Stimulated activated CD8-positive, alpha-beta memory T cell treated with anti-CD3 and anti-CD28 coated beads, Interleukin-15, amount 100 ng/mL, for 48 hours (primary cell): ENCODE data around the gene PRRT3.
"Not testable (repeated sequence)": the region's sequence is repeated elsewhere in the genome, so short reads cannot be mapped to it uniquely, and the experiment has no call there.

Experiments used
- DNase-seq, 2 donors: peaks; one replicate each; pipeline ENCODE4 v3.0.0-alpha.2; 2020; ENCODE audit warnings: low read depth in 2 of 2

PRRT3 gene

GRCh38 chr3:9947025-9947995, 4.9 kb downstream of the PRRT3 start:
- DNase-seq: no peak

GRCh38 chr3:9946112-9947024, 5.8 kb downstream of the PRRT3 start:
- peak; percentile 72 to 83 for DNase-seq

GRCh38 chr3:9945358-9945757, 6.8 kb downstream of the PRRT3 start:
- no peak for DNase-seq

GRCh38 chr3:9944271-9944670, 7.9 kb downstream of the PRRT3 start:
- no peak for DNase-seq

GRCh38 chr3:9942934-9943690, 9.1 kb downstream of the PRRT3 start:
- DNase-seq: no peak

- DNase-seq: no peak
Measured at GRCh38 chr3:9942164-9942563, 10.0 kb downstream of the PRRT3 start.

GRCh38 chr3:9940746-9941145, 11.5 kb downstream of the PRRT3 start:
- no peak for DNase-seq

- not testable (repeated sequence) for DNase-seq
Measured at GRCh38 chr3:9939906-9940305, 12.3 kb downstream of the PRRT3 start.

GRCh38 chr3:9938966-9939365, 13.2 kb downstream of the PRRT3 start:
- no peak for DNase-seq

GRCh38 chr3:9937486-9938238, 14.5 kb downstream of the PRRT3 start:
- DNase-seq: no peak

- no peak for DNase-seq
Measured at GRCh38 chr3:9935966-9936510, 16.2 kb downstream of the PRRT3 start.

- no peak for DNase-seq
Measured at GRCh38 chr3:9934993-9935392, 17.2 kb downstream of the PRRT3 start.

GRCh38 chr3:9934235-9934621, 18.0 kb downstream of the PRRT3 start:
- DNase-seq: no peak

- DNase-seq: peak; percentile 93 to 95
Measured at GRCh38 chr3:9933561-9934234, 18.5 kb downstream of the PRRT3 start, which contains the start of gene CRELD1. Gene CRELD1 (plus strand): TSS chr3:9933834. CDS start chr3:9934439, 605 bp downstream.

GRCh38 chr3:9932843-9933560, 19.2 kb downstream of the PRRT3 start:
- peak; percentile 85 to 88 for DNase-seq

GRCh38 chr3:9932535-9932842, 19.7 kb downstream of the PRRT3 start:
- no peak for DNase-seq

- DNase-seq: no peak
Measured at GRCh38 chr3:9930804-9931418, 21.3 kb downstream of the PRRT3 start.

- no peak for DNase-seq
Measured at GRCh38 chr3:9928158-9928557, 24.1 kb downstream of the PRRT3 start.
